ENCODE data around the gene KIAA0319L. TPM values are rescaled to one million over a fixed set of nuclear protein-coding genes. Genes with fewer than 3 reads are reported as not detected.

The KIAA0319L gene
- total and polyA plus RNA-seq, 2 donors (not counting 3 experiments of a cell fraction or from before 2014, with no cell fraction given) = 31.4 to 43.4 TPM

DNA sequence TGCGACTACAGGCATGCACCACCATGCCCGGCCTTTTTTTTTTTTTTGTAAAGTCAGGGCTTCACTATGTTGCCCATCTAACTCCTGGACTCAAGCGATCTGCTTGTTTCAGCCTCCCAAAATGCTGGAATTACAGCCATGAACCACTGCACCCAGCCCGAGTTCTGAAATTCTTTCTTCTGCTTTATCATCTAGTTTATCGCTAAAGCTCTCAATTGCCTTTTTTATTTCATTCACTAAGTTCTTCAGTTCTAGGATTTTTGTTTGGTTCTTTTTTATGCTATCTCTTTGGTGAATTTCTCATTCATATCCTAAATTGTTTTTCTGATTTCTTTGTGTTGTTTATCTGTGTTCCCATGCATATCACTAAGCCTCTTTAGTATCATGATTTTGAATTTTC lies 27.0 kb downstream of the KIAA0319L start:
- DNase-seq (ENCODE audit: low read depth, low spot score) (no peak), FAIRE-seq (no peak)
- H3K36me3 ChIP-seq (ENCODE audit: control insufficient read depth in 2 of 2, extremely low read depth in 1 of 2, insufficient read depth in 2 of 2, low read length in 2 of 2) = peaks cover 0 to 5% of the 10 kb centered on the region in 2 experiments
- H3K4me3 ChIP-seq (replicated peaks in 1 of 3; ENCODE audit: insufficient read depth in 1 of 3, low read depth in 1 of 3, low read length in 3 of 3) = no peak overlapping the region
- TF ChIP-seq EZH2 (IDR thresholded peaks at IDR 0.05; ENCODE audit: borderline replicate concordance, low read depth, low read length, severe bottlenecking) (no peak), POLR2A (IDR thresholded peaks at IDR 0.05; ENCODE audit: low read depth, low read length) (no peak), FOS (IDR thresholded peaks at IDR 0.05; ENCODE audit: borderline replicate concordance, insufficient read depth, low read length) (no peak), POLR2AphosphoS5 (IDR thresholded peaks at IDR 0.05; ENCODE audit: insufficient read depth, low read depth, low read length) (no peak), GATA2 (IDR thresholded peaks at IDR 0.05; ENCODE audit: insufficient read depth, insufficient read length, low read depth, low read length) (no peak), MYC (IDR thresholded peaks at IDR 0.05; ENCODE audit: low read depth, low read length) (no peak), JUN (IDR thresholded peaks at IDR 0.05; ENCODE audit: borderline replicate concordance, insufficient read depth, insufficient read length, low read depth) (no peak)
- TF ChIP-seq, protein P1, sequence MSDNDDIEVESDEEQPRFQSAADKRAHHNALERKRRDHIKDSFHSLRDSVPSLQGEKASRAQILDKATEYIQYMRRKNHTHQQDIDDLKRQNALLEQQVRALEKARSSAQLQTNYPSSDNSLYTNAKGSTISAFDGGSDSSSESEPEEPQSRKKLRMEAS (IDR thresholded peaks at IDR 0.05; ENCODE audit: insufficient read depth, insufficient read length) = no peak
- TF ChIP-seq, protein P2, sequence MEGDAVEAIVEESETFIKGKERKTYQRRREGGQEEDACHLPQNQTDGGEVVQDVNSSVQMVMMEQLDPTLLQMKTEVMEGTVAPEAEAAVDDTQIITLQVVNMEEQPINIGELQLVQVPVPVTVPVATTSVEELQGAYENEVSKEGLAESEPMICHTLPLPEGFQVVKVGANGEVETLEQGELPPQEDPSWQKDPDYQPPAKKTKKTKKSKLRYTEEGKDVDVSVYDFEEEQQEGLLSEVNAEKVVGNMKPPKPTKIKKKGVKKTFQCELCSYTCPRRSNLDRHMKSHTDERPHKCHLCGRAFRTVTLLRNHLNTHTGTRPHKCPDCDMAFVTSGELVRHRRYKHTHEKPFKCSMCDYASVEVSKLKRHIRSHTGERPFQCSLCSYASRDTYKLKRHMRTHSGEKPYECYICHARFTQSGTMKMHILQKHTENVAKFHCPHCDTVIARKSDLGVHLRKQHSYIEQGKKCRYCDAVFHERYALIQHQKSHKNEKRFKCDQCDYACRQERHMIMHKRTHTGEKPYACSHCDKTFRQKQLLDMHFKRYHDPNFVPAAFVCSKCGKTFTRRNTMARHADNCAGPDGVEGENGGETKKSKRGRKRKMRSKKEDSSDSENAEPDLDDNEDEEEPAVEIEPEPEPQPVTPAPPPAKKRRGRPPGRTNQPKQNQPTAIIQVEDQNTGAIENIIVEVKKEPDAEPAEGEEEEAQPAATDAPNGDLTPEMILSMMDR (IDR thresholded peaks at IDR 0.05; ENCODE audit: extremely low read depth in 1 of 2, insufficient read depth in 1 of 2, low read depth in 1 of 2, low read length in 2 of 2) = no peak
- ChIA-PET CTCF (no interaction called here), POLR2A (no interaction called here)
- peaks cover 3% of the 10 kb centered on the region for H4K20me1 ChIP-seq (replicated peaks; ENCODE audit: control insufficient read depth, extremely low read depth, insufficient read depth, low read length)
- H3K9me3 ChIP-seq (replicated peaks; ENCODE audit: control insufficient read depth, insufficient read depth, low read length) = no peaks in the 10 kb centered on the region
- H2AFZ ChIP-seq (ENCODE audit: low read depth, low read length) = no peak overlapping the region
- H3K4me2 ChIP-seq (ENCODE audit: insufficient read depth, low read length) = no peak overlapping the region
- BruUV-seq (replicated peaks) = no TSS peak
- no peak overlapping the region for H3K9ac ChIP-seq (replicated peaks; ENCODE audit: extremely low read depth, insufficient read depth, low read length)
- H3K79me2 ChIP-seq (ENCODE audit: control insufficient read depth, insufficient read depth, low read length) = no peaks in the 10 kb centered on the region
- intact Hi-C loops (cut with micrococcal nuclease) (no loop called here), dilution Hi-C loops (cut with MboI; ENCODE audit: extremely low pct_ligation_motif_present, low sequenced_read_pairs) (no loop called here)
- no peak overlapping the region for H3K27ac ChIP-seq (ENCODE audit: insufficient read depth, low read depth, low read length)
- H3K4me1 ChIP-seq (ENCODE audit: control insufficient read depth, extremely low read depth, insufficient read depth, low read length) = no peaks in the 10 kb centered on the region
- no peaks in the 10 kb centered on the region for H3K9me1 ChIP-seq (replicated peaks; ENCODE audit: control insufficient read depth, extremely low read depth, insufficient read depth, low read length)
- H3K27me3 ChIP-seq (ENCODE audit: control insufficient read depth in 2 of 2, insufficient read depth in 2 of 2, low read length in 2 of 2) = no peaks in the 10 kb centered on the region
